Cardiac septum (tissue), 1 donor: ENCODE data around the gene MAGOH. TPM values are rescaled to one million over a fixed set of nuclear protein-coding genes. Genes with fewer than 3 reads are reported as not detected.

Experiments
- DNase-seq: peaks from one replicate; pipeline ENCODE4 v3.0.0-alpha.2; 2020; ENCODE audit warnings: low spot score
- intact Hi-C: fragments of 100-400 bp; cut with DNase I; formaldehyde crosslinking; loops from one replicate; pipeline ENCODE4 v1.14.0; 2022
- total RNA-seq: library from RNA; stranded (reverse); fragmentation: NEBNext Ultra II Directional; extraction: Animal tissue kit (Norgen Biotek cat#: 25700); gene quantifications from one replicate; pipeline ENCODE4 v1.2.1, GENCODE V29; 2021
- donor health status: DM: no; HTN: no; CAD: no.

The MAGOH gene
- total RNA-seq, 1 donor from 2014 or later: 21.9 TPM

GRCh38 chr1:53272349-53272748 lies 34.0 kb upstream of the MAGOH start:
- peak; percentile 71 for DNase-seq
- intact Hi-C loops: no loop called here

DNA sequence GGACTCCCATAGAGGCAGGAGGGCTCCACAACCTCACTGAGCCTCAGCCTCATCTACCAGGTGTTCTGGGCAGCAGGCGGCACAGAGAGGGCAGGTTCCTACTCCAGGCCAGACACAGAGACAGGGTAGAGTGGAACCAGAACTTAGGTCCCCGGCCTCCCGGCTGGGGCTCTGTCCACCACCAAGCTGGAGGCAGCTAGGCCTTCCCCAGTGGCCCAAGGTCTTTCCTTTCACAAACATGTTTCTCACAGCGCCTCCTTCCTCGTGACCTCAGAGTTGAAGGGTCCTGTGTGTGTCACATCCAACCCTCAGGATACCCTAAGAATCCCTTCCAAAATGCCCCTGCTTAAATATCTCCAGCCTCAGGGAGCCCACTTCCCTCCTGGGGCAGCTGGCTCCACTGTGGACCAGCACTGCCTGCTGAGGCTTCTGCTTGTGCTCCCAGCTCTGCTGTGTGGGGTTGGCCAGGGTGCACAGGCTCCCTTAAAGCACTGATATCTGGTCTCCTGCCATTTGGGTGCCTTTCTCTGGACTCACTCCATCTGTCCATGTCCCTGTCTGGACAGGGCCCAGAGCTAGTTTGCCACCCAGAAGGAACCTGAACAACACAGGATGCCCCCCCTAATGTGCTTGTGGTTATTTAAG lies 33.2 kb upstream of the MAGOH start:
- intact Hi-C loops: no loop called here
- peak; percentile 63 for DNase-seq

- intact Hi-C loops: no loop called here
- DNase-seq: peak; percentile 20
Observed at GRCh38 chr1:53270873-53271272, 32.6 kb upstream of the MAGOH start.

- no peak for DNase-seq
- intact Hi-C loops: no loop called here
Observed at GRCh38 chr1:53270107-53270506, 31.8 kb upstream of the MAGOH start.

- intact Hi-C loops: no loop called here
- DNase-seq: no peak
Observed at GRCh38 chr1:53267761-53268160, 29.4 kb upstream of the MAGOH start.

- intact Hi-C loops: no loop called here
- no peak for DNase-seq
Observed at GRCh38 chr1:53266038-53266437, 27.7 kb upstream of the MAGOH start.

DNA sequence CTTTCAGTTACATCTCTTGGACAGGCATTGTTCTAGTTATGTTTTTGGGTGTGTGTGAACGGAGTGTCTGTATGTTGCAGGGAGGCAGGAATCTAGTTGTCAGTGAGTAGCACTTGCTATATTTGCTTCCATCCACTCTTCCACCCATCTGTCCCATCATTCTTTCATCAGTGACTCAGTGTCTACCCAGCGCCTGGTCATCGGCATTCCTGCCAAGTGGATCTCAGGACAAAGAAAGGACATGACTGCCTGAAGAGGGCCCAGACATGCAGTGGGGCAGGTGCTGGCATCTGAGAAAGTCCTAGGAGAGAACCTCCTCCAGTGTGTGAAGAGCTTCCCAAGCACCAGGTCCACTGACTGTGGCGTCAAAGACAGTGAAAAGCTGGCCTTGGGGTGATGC lies 27.3 kb upstream of the MAGOH start:
- intact Hi-C loops: no loop called here

GRCh38 chr1:53264048-53264447 lies 25.7 kb upstream of the MAGOH start:
- no peak for DNase-seq
- intact Hi-C loops: no loop called here

More for the DNA sequence above, 27.3 kb upstream of the MAGOH start:
- no peak for DNase-seq

- DNase-seq: no peak
- intact Hi-C loops: no loop called here
Observed at GRCh38 chr1:53262000-53262399, 23.7 kb upstream of the MAGOH start.

- no peak for DNase-seq
Observed at GRCh38 chr1:53260631-53261247, 22.4 kb upstream of the MAGOH start.

GRCh38 chr1:53259932-53260331 lies 21.6 kb upstream of the MAGOH start:
- DNase-seq: no peak
- intact Hi-C loops: no loop called here

More at GRCh38 chr1:53260631-53261247, 22.4 kb upstream of the MAGOH start:
- intact Hi-C loops: no loop called here

GRCh38 chr1:53258216-53258615 lies 19.9 kb upstream of the MAGOH start:
- intact Hi-C loops: no loop called here
- DNase-seq: no peak

DNA sequence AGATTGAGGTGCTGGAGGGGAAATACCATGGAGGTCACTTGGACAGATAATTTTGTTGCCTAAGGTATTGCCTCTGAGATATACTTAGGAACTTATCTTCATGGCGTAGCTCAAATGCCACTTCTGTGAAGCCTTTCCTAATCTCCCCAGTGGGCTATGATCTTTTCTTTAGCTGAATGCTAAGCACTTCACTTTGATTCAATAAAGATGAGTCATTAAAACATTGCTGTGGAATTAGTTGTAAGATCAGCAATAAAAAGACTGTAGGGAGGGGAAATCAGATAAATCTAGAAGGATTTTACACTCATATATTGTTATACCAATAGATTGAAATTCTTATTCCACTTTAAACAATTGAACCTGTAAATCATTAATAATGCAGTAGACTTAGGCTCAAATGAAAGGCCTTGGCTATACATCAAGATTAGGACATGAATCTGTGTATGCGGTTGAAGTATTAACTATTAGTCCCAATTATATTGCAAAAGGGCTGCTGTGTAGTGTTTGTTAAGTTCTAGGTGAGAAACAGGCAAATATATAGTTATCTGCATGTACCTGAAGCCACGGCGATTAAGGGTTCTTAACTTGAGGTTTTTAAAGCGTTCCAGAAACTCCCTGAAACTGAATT lies 19.2 kb upstream of the MAGOH start:
- intact Hi-C loops: no loop called here
- DNase-seq: no peak

DNA sequence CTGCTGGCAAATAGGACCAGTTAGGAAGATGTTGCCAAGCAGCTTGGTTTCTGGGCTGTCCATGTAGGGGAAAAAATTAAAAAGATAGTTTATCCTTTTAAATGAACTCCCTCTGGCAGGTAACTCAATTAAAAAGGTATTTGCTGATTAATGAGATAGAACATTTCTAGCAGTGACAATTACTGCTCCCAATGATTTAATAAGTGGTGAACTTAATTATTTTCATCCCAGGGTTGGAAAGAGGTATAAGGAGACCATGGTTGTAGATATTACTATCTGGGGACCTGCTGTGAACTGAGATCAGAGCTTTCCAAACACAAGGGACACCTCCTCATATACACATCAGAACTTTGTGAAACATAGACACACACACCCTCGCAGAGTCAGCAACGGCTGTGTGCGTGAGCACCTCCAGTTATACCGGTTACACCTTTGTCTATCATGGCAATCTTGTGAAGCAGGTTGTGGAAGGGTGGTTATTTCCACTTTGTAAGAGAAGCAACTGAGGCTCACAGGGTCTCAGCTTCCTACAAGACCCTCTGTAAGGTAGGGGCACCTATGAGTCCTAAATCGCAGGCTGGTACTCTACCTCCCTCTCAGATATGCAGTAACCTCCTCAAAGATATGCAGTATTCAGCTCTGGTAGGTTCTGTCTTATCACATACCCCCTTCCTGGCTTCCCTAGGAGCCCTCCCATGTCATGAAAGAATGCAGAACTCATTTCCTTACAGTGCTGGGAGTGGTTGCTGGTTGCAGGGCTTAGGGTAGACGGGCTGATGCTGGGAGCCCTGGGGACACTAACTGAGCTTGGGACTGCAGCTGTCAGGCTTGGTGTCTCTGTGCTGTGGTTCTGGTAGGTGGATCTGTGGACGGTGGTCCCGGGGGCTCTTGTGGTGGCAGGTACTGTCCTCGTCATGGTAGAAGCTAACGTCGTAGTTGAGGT lies 18.5 kb upstream of the MAGOH start:
- DNase-seq: no peak
- intact Hi-C loops: no loop called here

DNA sequence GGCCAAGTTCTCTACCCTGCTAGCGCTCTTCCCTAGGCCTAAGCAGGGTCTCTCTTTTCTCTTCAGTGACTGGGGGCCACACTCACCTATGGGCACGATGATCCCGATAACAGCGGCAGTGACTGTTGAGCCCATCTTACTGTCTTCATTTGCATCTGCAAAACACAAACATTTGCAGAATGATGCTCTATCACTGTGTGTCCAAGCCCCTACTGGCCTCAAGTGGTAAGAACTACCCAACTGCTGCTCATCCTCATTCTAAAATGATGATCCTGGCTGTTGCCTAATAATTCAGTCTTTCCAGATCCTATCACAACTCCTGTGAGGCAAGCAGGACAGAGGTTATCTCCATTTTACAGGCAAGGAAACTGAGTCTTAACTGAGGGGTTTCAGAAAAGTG lies 16.7 kb upstream of the MAGOH start:
- intact Hi-C loops: no loop called here
- no peak for DNase-seq

DNA sequence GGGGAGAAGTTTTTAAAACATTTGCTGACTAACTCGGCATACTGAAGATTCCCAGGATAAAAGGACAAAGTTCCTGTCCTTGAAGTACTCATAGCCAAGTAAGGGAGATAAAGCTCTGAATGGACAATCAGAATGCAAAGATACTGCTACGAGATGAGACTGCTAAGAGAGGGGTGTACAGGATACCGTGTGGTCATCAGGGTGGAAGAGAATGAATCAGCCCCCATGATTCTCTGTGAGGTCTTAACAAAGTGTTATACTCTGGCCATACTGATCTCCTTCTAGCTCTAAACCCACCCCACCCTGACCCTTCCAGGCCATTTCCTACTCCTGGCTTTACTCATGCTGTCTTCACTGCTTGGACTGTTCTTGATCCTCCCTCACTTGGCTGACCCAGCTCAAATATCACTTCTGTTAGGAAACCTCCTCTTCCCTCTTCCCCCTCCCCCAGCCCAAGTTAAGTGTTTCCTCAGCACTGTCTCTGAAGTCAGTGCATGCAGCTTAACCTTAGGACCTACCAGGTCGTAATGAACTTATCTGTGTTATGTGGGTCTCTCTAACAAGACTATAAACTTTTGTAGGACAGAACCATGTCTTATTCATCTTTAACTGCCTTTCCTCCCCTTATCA lies 15.8 kb upstream of the MAGOH start:
- no peak for DNase-seq
- intact Hi-C loops: no loop called here

DNA sequence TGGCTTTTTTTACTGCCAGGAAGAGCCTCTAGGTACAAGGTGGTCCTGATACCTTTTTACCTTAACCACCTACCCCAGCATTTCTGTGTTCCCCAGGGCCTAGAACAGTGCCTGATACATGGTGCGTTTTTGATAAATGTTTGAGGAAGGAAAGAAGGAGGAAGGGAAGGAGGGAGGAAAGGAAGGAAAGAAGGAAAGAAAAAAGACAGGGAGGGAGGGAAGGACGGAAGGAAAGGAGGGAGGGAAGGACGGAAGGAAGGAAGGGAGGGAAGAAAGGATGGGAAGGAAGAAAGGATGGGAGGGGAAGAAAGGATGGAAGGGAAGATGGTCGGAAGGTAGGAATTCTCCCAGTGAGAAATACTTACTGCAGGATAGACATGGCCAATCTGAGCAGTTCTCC lies 12.0 kb upstream of the MAGOH start:
- DNase-seq: no peak
- intact Hi-C loops: no loop called here

DNA sequence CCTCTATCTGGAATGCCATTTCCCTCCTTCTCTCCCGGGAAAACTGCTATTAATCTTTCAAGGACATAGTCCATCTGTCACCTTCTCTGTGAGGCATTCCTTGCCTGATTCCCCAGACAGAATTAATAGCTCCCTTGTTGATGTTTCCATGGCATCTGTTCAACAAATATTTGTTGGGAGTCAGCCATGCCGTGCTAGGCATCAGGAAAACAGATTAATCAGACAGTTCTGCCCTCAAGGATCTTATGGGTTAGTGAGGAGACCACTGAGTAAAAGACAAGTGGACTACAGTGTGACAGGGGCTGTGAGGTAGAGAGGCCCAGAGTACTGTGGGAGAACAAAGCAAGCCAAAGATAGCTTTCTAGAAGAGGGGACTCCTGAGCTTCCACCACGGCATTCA lies 11.4 kb upstream of the MAGOH start:
- no peak for DNase-seq
- intact Hi-C loops: no loop called here

- intact Hi-C loops: no loop called here
- no peak for DNase-seq
Observed at GRCh38 chr1:53246261-53247134, 8.2 kb upstream of the MAGOH start.
